H1 (cell line): ENCODE data around the gene HEPHL1. TPM values are rescaled to one million over a fixed set of nuclear protein-coding genes. Genes with fewer than 3 reads are reported as not detected.

Experiments
- CTCF ChIA-PET: fragments of 300-600 bp; sonication (Branson Sonifier 250); formaldehyde crosslinking; loops from one replicate; lab custom pipeline; 2021; ENCODE audit not compliant: partially characterized antibody; lab: Charles Lee
- POLR2A ChIA-PET: fragments of 300-600 bp; sonication (Branson Sonifier 250); formaldehyde crosslinking; loops from one replicate; lab custom pipeline; 2021; ENCODE audit warnings: inconsistent platforms; ENCODE audit not compliant: partially characterized antibody; lab: Charles Lee
- DNase-seq, 2 experiments: peaks; one replicate each; pipeline versions ENCODE4 v3.0.0 to v3.0.0-alpha.2; 2010 to 2022; ENCODE audit warnings: low spot score in 2 of 2, low read depth in 1 of 2, mixed read lengths in 1 of 2
- FAIRE-seq: peaks from 2 replicates; lab custom pipeline; 2011; peaks lifted over from hg19 to GRCh38; lab: Jason Lieb, UNC
- H2AFZ ChIP-seq: 2 replicates; pipeline ENCODE4 v1.8.1; 2012; ENCODE audit warnings: low read length, inconsistent platforms
- H2AK5ac ChIP-seq: 2 replicates; pipeline ENCODE4 v1.6.1; 2013; ENCODE audit warnings: low read depth, low read length
- H2BK120ac ChIP-seq: replicated peaks from 2 replicates; pipeline ENCODE3; 2013; ENCODE audit warnings: low read depth, low read length, inconsistent platforms
- H2BK12ac ChIP-seq: 2 replicates; pipeline ENCODE4 v1.6.1; 2013; ENCODE audit warnings: low read depth, low read length
- H2BK15ac ChIP-seq: 2 replicates; pipeline ENCODE4 v1.6.1; 2013; ENCODE audit warnings: low read length
- H2BK20ac ChIP-seq: 2 replicates; pipeline ENCODE4 v1.6.1; 2013; ENCODE audit warnings: low read length
- H2BK5ac ChIP-seq: 2 replicates; pipeline ENCODE4 v1.6.1; 2013; ENCODE audit warnings: low read depth, low read length
- H3K14ac ChIP-seq: 2 replicates; pipeline ENCODE4 v1.6.1; 2013; ENCODE audit warnings: inconsistent platforms; ENCODE audit not compliant: insufficient read length
- H3K18ac ChIP-seq: 2 replicates; pipeline ENCODE4 v1.6.1; 2013; ENCODE audit warnings: low read length; ENCODE audit errors: extremely low read depth
- H3K23ac ChIP-seq: 2 replicates; pipeline ENCODE4 v1.6.1; 2013; ENCODE audit warnings: inconsistent platforms; ENCODE audit not compliant: insufficient read length
- H3K23me2 ChIP-seq: 2 replicates; pipeline ENCODE4 v1.6.1; 2013; ENCODE audit warnings: low read depth, low read length
- H3K27ac ChIP-seq: 2 replicates; pipeline ENCODE4 v1.6.1; 2011; ENCODE audit warnings: low read depth, low read length, inconsistent platforms
- H3K27me3 ChIP-seq, 4 experiments: replicated peaks in 1 of 4; 1 replicate in 1 of 4; 2 replicates in 3 of 4; pipeline versions ENCODE4 v1.6.1 to v1.8.1; 2011 to 2013; ENCODE audit warnings: low read length in 3 of 4, mild to moderate bottlenecking in 3 of 4, inconsistent platforms in 2 of 4, mixed read lengths in 2 of 4, moderate library complexity in 1 of 4; ENCODE audit not compliant: control insufficient read depth in 3 of 4, insufficient read depth in 3 of 4; ENCODE audit errors: extremely low read depth in 1 of 4
- H3K36me3 ChIP-seq, 4 experiments: 2 replicates each; pipeline versions ENCODE4 v1.6.1 to v1.8.1; 2011 to 2013; ENCODE audit warnings: mild to moderate bottlenecking in 4 of 4, low read length in 3 of 4, moderate library complexity in 2 of 4, control low read depth in 1 of 4, inconsistent platforms in 1 of 4; ENCODE audit not compliant: insufficient read depth in 4 of 4, control insufficient read depth in 2 of 4
- H3K4ac ChIP-seq: replicated peaks from 2 replicates; pipeline ENCODE3; 2013; ENCODE audit warnings: low read length, low read depth, mixed read lengths, inconsistent platforms; ENCODE audit not compliant: insufficient read length
- H3K4me1 ChIP-seq, 4 experiments: replicated peaks in 1 of 4; 1 replicate in 1 of 4; 2 replicates in 3 of 4; pipeline versions ENCODE4 v1.6.1 to v1.8.1; 2011 to 2013; ENCODE audit warnings: low read length in 3 of 4, inconsistent platforms in 2 of 4, mixed read lengths in 1 of 4; ENCODE audit not compliant: insufficient read depth in 4 of 4, control insufficient read depth in 3 of 4
- H3K4me2 ChIP-seq, 2 experiments: 2 replicates each; pipeline versions ENCODE4 v1.6.1 to v1.8.1; 2011 to 2013; ENCODE audit warnings: low read depth in 2 of 2, low read length in 2 of 2, control low read depth in 1 of 2, inconsistent platforms in 1 of 2, mild to moderate bottlenecking in 1 of 2; ENCODE audit not compliant: insufficient read depth in 1 of 2
- H3K4me3 ChIP-seq, 4 experiments: fragments of 200-600, 300-600 bp in 1 of 4; sonication (generic), shearing (Covaris generic), sonication (Bioruptor Twin) in 1 of 4; 2 replicates each; pipeline versions ENCODE4 v1.5.1 to v1.8.1; 2011 to 2016; ENCODE audit warnings: low read length in 4 of 4, low read depth in 3 of 4, control low read depth in 2 of 4, inconsistent platforms in 2 of 4, mild to moderate bottlenecking in 2 of 4, mixed read lengths in 1 of 4, moderate library complexity in 1 of 4; ENCODE audit not compliant: insufficient read depth in 2 of 4; ENCODE audit errors: extremely low read depth in 1 of 4
- H3K56ac ChIP-seq: replicated peaks from 2 replicates; pipeline ENCODE3; 2013; ENCODE audit warnings: low read depth, mild to moderate bottlenecking, mixed read lengths, low read length, inconsistent platforms; ENCODE audit not compliant: insufficient read length
- H3K79me1 ChIP-seq: 2 replicates; pipeline ENCODE4 v1.6.1; 2013; ENCODE audit warnings: low read depth, low read length, control low read depth
- H3K79me2 ChIP-seq, 2 experiments: 2 replicates each; pipeline versions ENCODE4 v1.6.1 to v1.8.1; 2012 to 2013; ENCODE audit warnings: low read length in 2 of 2, mild to moderate bottlenecking in 2 of 2, inconsistent platforms in 1 of 2; ENCODE audit not compliant: insufficient read depth in 2 of 2, control insufficient read depth in 1 of 2
- H3K9ac ChIP-seq, 4 experiments: replicated peaks in 1 of 4; 1 replicate in 1 of 4; 2 replicates in 3 of 4; pipeline versions ENCODE4 v1.6.1 to v1.8.1; 2011 to 2013; ENCODE audit warnings: low read depth in 3 of 4, low read length in 3 of 4, control low read depth in 2 of 4, mild to moderate bottlenecking in 2 of 4, moderate library complexity in 2 of 4, inconsistent platforms in 1 of 4; ENCODE audit errors: extremely low read depth in 1 of 4
- H3K9me3 ChIP-seq, 2 experiments: 2 replicates each; pipeline versions ENCODE4 v1.6.1 to v1.8.1; 2012 to 2013; ENCODE audit warnings: mild to moderate bottlenecking in 2 of 2, moderate library complexity in 2 of 2, control low read depth in 1 of 2, inconsistent platforms in 1 of 2, low read depth in 1 of 2, low read length in 1 of 2, mixed read lengths in 1 of 2; ENCODE audit not compliant: insufficient read depth in 2 of 2
- H4K20me1 ChIP-seq, 2 experiments: replicated peaks in 1 of 2; 2 replicates each; pipeline versions ENCODE3 to v1.8.1; 2011 to 2013; ENCODE audit warnings: inconsistent platforms in 2 of 2, low read length in 2 of 2, mild to moderate bottlenecking in 1 of 2; ENCODE audit not compliant: insufficient read depth in 2 of 2, control insufficient read depth in 1 of 2
- H4K5ac ChIP-seq: 2 replicates; pipeline ENCODE4 v1.6.1; 2013; ENCODE audit warnings: low read length, low read depth, mixed read lengths, inconsistent platforms; ENCODE audit not compliant: insufficient read length
- H4K8ac ChIP-seq: 2 replicates; pipeline ENCODE4 v1.8.0; 2013; ENCODE audit warnings: mild to moderate bottlenecking, moderate library complexity, low read length, inconsistent platforms; ENCODE audit not compliant: insufficient read depth; ENCODE audit errors: extremely low read depth
- H4K91ac ChIP-seq: replicated peaks from 2 replicates; pipeline ENCODE3; 2013; ENCODE audit warnings: low read length, mixed read lengths, inconsistent platforms; ENCODE audit not compliant: insufficient read length
- ATF2 ChIP-seq: IDR thresholded peaks from 2 replicates; pipeline ENCODE4 v1.6.1; 2012; ENCODE audit warnings: low read length, inconsistent platforms
- NANOG ChIP-seq: IDR thresholded peaks from 2 replicates; pipeline ENCODE4 v1.6.1; 2011; ENCODE audit warnings: low read length, low read depth, mild to moderate bottlenecking, inconsistent platforms; ENCODE audit not compliant: insufficient read depth, poor library complexity, severe bottlenecking
- TAF7 ChIP-seq: optimal IDR thresholded peaks from 2 replicates; pipeline ENCODE3; 2011; ENCODE audit warnings: low read depth, mild to moderate bottlenecking, inconsistent platforms, low read length, moderate library complexity, borderline replicate concordance
- WGBS, 2 experiments: shearing (Covaris generic) in 1 of 2; methylation state at CpG; one replicate each; pipeline versions ENCODE4 v1.1.6 to v1.1.7; 2013 to 2015; ENCODE audit warnings: low lambda C conversion rate in 2 of 2, mixed read lengths in 2 of 2, inconsistent platforms in 1 of 2, low coverage in 1 of 2, missing lambda C conversion rate in 1 of 2; ENCODE audit not compliant: insufficient replicate concordance in 2 of 2, insufficient coverage in 1 of 2, insufficient read length in 1 of 2; ENCODE audit errors: extremely low coverage in 1 of 2, missing lambda C conversion rate in 1 of 2; 5-methylcytosine and 5-hydroxymethylcytosine counted together
- polyA plus RNA-seq, 7 experiments: library from polyadenylated mRNA; depleted of rRNA in 3 of 7; stranded (reverse) in 5 of 7; unstranded in 2 of 7; fragments of >200 nt in 5 of 7; fragments of 200-250 nt in 2 of 7; gene quantifications; 1 replicate in 5 of 7; 2 replicates in 1 of 7; 4 replicates in 1 of 7; pipeline versions ENCODE4 v1.2.1 to v1.2.3, GENCODE V29; 2011 to 2013; ENCODE audit warnings: missing spikeins in 2 of 7, mixed read lengths in 2 of 7
- total RNA-seq: library from RNA; stranded (reverse); fragmentation: NEBNext Ultra II Directional; extraction: Animal tissue kit (Norgen Biotek cat#: 25700); gene quantifications from 2 replicates; pipeline ENCODE4 v1.2.1, GENCODE V29; 2021

Gene HEPHL1
- total and polyA plus RNA-seq, 2 of the 8 experiments (the other 6 are each of a cell fraction or from before 2014, with no cell fraction given): 0.09 to 0.11 TPM

GRCh38 chr11:94077552-94078293 lies 56.6 kb downstream of the HEPHL1 start:
- H3K79me1 ChIP-seq: no peaks in the 10 kb centered on the region
- no peak for DNase-seq
- no peak overlapping the region for H2AFZ ChIP-seq
- H3K27ac ChIP-seq: no peak overlapping the region
- H4K91ac ChIP-seq: no peak overlapping the region
- ChIA-PET POLR2A (no interaction called here), CTCF (no interaction called here)
- no peak overlapping the region for H4K5ac ChIP-seq
- WGBS, 2 experiments: 93% methylated on average over 2 of the region's 2 CpGs; no CpG with 5 or more reads in 1 of the 2 experiments
- no peak overlapping the region for H3K4me3 ChIP-seq
- TF ChIP-seq TAF7 (no peak), ATF2 (no peak), NANOG (no peak)
- H3K4me1 ChIP-seq: no peaks in the 10 kb centered on the region
- no peaks in the 10 kb centered on the region for H4K20me1 ChIP-seq
- H3K79me2 ChIP-seq: no peaks in the 10 kb centered on the region
- H3K23me2 ChIP-seq: no peaks in the 10 kb centered on the region
- no peak overlapping the region for H3K18ac ChIP-seq
- FAIRE-seq: no peak
- no peak overlapping the region for H3K4ac ChIP-seq
- H3K56ac ChIP-seq: no peak overlapping the region
- H2BK15ac ChIP-seq: no peak overlapping the region
- 0 out of 8 replicates have a peak, but pooled peaks cover 0 to 3% (median 0%) of the 10 kb centered on the region in 4 experiments for H3K36me3 ChIP-seq
- H4K8ac ChIP-seq: no peak overlapping the region
- no peak overlapping the region for H3K4me2 ChIP-seq
- H2AK5ac ChIP-seq: no peak overlapping the region
- H2BK5ac ChIP-seq: no peak overlapping the region
- H3K23ac ChIP-seq: no peak overlapping the region
- no peaks in the 10 kb centered on the region for H3K9me3 ChIP-seq
- H3K27me3 ChIP-seq: no peaks in the 10 kb centered on the region
- H2BK120ac ChIP-seq: no peak overlapping the region
- no peak overlapping the region for H3K14ac ChIP-seq
- H3K9ac ChIP-seq: no peak overlapping the region
- no peak overlapping the region for H2BK20ac ChIP-seq
- no peak overlapping the region for H2BK12ac ChIP-seq
